GM18508 (cell line): ENCODE results near the gene BPHL.
"Not testable (repeated sequence)": the region's sequence is repeated elsewhere in the genome, so short reads cannot be mapped to it uniquely, and the experiment has no call there.

Experiments
- ATAC-seq: cut with Tn5 transposase; IDR thresholded peaks from one replicate; pipeline ENCODE4 v1.9.1; 2021; ENCODE audit warnings: moderate number of reproducible peaks; ENCODE audit not compliant: insufficient read depth, unreplicated experiment

The BPHL gene

DNA sequence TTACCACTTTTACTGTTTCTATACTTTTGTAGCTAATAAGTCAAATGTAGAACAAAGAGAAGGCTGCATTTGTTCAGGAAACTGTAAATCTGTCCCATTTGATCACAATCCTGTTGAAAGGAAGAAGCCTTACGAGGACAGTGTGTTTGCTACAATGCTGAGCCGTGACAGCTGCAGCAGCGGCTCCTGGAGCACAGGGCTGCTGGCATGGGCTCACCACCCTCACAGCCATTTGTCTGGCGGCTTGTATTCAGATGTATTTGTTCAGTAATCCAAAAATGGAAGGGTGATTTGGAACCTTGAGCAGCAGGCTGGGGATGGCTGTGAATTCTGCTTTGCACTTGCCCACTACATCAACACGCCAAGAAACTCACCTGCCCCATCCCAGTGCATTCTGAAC is 33.2 kb downstream of the BPHL start:
- ATAC-seq = no peak

GRCh38 chr6:3152689-3153088 is 34.2 kb downstream of the BPHL start:
- ATAC-seq = no peak

DNA sequence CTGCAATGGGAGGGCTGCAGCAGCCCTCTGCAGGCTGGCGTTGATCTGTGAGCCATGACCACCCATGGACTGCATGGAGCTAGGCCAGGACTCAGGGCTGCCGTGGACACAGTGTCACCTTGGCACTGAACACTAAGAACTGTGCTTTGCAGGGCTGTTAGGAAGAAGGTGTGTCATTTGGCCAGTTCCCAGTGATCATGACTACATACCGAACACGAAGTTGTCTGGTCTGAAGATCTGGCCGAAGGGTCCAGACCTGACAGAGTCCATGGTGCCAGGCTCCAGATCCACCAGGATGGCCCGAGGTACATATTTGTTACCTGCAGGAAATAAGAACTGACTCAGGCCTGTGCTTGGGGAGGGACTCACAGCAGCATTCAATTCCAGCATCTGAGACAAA is 36.9 kb downstream of the BPHL start:
- ATAC-seq = not testable (repeated sequence)

GRCh38 chr6:3156184-3157130 is 37.9 kb downstream of the BPHL start:
- not testable (repeated sequence) for ATAC-seq

DNA sequence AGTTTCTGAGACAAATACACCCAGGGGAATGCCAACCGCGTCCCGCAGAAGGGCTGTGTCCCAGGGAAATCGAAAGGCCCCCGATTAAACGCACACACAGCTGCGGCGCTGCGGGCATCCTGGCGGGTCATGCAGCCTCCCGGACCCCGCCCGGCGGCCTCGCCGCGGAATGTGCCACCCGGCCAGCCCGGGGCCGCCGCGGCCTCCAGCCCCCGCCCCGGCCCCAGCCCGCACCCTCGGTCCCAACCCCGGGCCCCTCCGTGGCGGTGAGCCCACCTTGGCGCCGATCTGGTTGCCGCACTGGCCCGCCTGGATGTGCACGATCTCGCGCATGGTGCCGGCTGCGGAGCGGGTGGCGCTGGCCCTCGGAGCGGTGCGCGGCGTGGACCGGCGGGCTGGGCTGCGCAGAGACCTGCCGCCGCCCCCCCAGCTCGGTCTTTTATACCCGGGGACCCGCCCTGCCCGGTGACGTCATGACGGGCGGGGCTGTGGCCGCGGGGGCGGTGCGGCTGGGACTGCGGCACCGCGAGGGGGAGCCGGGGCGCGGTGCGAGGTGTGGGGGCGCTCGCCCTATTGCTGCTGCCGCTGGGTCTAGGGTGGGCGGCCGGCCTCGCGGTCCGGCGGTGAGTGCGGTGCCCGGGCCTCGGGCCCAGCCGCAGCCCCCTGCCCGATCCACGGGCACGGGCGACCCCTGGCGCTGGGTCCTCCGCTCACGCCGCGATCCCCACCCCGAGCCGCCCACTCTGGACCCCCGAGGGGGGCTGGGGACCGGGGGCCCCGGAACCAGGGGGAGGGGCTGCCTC is 38.8 kb downstream of the BPHL start, which contains the start of gene TUBB2A:
TUBB2A (minus strand) TSS at position 414 of the 803 bp plus-strand sequence; CDS start at position 333, 81 bp downstream.
- ATAC-seq = no peak

DNA sequence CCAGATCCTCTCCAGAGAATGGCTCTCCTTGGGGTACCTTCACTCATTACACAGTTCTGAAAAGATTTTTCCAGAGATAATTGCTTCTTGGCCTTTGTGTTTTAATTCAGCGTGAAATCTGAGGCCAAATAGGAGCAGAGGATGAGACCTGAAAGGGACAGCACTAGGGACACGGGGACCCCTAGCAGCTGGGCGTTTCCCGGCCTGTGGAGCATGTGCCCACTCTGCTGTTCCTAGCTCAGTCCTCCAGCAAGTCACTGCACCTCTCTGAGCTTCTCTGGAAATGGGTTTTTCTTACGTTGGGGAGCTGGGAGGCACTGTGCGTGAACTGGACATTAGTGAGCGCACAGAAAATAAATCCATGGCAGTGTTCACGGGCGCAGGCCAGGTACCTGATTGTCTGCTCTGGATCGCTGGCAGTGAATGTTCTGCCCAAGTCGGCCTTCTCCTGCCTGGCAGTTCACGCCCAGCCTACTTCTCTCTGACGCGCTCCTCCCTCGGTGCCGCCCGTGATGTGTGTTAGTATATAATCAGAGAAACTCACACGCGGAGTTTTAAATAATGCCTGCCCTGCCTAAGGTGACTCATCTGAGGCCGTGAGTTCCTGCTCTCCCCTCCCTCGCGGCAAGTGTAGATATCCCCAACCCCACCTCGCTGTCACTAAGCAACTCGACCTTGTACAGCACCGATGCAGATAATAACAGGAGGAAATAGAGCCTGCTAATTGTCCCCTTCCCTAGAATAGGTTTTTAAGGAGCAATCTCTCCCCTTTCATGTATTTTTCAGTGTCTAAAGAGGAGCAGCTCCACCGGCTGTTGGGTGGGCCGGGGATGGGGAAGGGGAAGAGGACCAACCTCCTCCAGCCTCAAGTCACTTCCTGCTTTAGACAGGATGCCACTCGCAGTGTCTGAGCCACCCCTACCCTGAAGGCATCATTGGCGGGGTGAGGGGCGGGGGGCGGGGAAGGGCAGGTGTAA is 41.6 kb downstream of the BPHL start:
- no peak for ATAC-seq

DNA sequence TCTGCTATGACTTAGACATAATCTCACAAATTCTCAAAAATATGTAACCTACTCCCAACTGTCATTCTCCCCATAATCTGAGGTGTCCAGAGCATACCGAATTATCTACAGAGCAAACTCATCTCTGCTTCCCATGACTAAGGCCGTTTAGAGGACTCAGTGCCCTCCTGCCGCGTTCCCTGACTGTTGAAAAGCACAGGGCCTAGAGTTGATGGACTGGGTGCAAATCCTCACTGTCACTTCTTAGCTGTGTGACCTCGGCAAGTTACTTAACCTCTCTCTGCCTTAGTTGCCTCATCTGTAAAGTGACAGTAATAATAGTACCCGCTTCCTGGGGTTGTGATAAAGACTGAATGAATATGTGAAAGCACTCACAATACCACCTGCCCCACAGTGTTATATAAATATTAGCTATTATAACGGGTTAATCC is 43.6 kb downstream of the BPHL start:
- no peak for ATAC-seq

GRCh38 chr6:3162565-3163247 is 44.2 kb downstream of the BPHL start:
- no peak for ATAC-seq

DNA sequence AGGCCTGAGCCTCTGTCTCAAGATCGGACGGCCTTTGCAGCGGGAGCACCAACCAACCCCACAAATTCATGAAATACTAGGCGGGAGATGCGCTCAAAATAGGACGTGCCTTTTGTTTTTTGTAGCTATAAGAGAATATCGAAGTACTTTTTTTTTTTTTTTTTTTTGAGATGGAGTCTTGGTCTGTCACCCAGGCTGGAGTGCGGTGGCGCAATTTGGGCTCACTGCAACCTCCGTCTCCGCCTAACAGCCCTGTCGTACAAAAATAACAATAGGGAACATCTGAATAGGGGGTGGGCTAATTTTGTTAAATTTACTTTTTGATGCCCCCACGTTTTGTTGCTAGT is 44.7 kb downstream of the BPHL start:
- no peak for ATAC-seq

- no peak for ATAC-seq
Observed at GRCh38 chr6:3164388-3164787, 45.9 kb downstream of the BPHL start.

DNA sequence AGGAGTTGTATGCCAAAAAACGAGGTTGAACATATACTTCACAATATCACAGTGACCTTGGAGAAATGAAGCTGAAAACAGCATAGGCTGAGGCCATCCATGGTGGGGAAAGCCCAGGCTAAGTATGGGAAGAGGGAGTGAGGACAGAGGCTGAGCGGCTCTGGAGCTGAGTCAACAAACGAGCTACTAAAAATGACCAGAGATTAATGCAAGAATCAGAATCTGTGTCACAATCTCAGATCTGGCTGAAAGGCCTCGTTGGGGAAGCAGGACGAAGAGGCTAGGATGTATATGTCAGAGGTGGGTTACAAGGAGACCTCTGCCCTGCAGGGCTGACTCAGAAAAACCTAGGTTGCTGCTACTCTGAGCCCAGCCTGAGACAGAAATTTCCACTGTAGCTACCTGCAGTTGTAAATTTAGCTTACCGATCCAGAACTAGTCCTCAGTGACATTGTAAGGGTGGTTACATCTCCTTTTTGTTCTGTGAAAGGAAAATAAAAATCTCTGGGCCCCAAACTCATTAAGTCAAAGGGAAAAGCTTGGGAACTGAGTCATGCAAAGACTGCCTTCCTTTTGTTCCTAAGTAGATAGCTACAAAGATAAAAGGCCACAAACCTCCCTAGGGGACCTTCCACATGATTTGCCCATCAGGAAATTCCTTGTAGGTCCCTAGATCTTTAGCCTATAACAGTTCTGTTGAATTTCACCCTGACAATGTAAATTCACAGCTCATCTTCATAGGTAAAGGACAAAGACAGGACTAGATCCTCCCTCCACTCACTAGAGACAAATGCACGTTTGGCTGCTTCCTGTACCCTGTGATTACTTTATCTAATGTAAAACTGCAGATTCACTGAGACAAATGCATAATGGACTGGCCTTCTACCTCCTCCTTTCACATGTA is 47.4 kb downstream of the BPHL start:
- ATAC-seq = no peak

DNA sequence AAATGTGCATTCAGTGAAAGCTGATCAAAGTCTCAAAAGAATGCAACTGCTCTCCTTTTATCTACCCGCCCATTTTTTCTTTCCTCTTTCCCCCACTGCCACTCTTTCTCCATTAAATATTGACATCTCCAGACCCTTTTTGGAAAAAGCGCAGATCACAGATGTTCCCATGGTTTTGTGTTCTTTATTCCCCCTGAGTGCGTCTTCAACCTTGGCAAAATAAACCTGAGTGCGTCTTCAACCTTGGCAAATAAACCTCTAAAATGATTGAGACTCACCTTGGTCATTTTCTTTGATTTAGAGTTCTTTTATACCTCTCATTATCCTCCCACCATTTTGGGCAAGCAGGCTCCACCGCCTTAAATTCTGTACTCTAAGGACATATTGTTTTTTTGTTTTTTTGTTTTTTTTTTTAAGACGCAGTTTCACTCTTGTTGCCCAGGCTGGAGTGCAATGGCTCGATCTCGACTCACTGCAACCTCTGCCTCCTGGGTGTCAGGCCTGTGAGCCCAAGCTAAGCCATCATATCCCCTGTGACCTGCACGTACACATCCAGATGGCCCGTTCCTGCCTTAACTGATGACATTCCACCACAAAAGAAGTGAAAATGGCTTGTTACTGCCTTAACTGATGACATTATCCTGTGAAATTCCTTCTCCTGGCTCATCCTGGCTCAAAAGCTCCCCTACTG is 48.2 kb downstream of the BPHL start:
- ATAC-seq = not testable (repeated sequence)

DNA sequence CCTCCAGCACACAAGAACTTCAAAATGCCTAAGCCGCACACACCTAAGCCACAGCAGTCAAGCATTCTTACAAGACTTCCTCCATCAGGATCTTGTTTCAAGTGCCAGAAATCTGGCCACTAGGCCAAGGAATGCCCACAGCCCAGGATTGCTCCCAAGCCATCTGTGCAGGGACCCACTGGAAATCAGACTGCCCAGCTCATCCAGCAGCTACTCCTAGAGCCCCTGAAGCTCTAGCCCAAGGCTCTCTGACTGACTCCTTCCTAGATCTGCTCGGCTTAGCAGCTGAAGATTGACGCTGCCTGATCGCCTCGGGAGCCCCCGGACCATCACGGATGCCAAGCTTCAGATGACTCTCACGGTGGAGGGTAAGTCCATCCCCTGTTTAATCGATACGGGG is 49.5 kb downstream of the BPHL start:
- not testable (repeated sequence) for ATAC-seq

DNA sequence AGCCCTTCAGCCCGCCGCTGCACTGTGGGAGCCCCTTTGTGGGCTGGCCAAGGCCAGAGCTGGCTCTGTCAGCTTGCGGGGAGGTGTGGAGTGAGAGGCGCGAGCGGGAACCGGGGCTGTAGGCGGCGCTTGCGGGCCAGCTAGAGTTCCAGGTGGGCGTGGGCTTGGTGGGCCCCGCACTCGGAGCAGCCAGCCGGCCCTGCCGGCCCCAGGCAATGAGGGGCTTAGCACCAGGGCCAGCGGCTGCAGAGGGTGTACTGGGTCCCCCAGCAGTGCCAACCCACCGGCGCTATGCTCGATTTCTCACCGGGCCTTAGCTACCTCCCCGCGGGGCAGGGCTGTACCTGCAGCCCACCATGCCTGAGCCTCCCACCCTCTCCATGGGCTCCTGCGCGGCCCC is 52.2 kb downstream of the BPHL start:
- not testable (repeated sequence) for ATAC-seq

GRCh38 chr6:3171313-3172175 is 53.0 kb downstream of the BPHL start:
- not testable (repeated sequence) for ATAC-seq

DNA sequence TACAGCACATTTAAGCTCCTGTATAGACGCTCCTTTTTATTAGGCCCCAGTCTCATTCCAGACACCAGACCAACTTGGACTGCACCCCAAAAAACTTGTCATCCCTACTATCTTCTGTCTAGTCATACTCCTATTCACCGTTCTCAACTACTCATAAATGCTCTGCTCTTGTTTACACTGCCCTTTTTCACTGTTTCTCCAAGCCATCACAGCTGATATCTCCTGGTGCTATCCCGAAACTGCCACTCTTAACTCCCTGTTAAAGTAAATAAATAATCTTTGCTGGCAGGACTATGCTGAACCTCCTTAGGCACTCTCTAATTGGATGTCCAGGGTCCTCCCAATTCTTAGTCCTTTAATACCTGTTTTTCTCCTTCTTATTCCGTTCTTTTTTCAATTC is 54.3 kb downstream of the BPHL start:
- not testable (repeated sequence) for ATAC-seq

DNA sequence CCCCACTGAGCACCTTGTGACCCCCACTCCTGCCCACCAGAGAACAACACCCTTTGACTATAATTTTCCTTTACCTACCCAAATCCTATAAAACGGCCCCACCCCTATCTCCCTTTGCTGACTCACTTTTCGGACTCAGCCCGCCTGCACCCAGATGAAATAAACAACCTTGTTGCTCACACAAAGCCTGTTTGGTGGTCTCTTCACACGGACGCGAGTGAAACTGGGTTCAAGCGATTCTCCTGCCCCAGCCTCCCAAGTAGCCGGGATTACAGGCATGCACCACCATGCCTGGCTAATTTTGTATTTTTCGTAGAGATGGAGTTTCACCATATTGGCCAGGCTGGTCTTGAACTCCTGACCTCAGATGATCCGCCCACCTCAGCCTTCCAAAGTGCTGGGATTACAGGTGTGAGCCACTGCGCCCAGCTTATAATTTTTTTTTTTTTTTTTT is 55.2 kb downstream of the BPHL start:
- ATAC-seq = not testable (repeated sequence)
